GM12875 (cell line): ENCODE results near the gene ZNF821.
"Not testable (repeated sequence)": the region's sequence is repeated elsewhere in the genome, so short reads cannot be mapped to it uniquely, and the experiment has no call there.

Source experiments
- H3K4me3 ChIP-seq: one replicate; pipeline ENCODE4 v1.5.1; 2011; ENCODE audit warnings: low read depth, low read length, control low read depth
- CTCF ChIP-seq: IDR thresholded peaks from 2 replicates; pipeline ENCODE4 v1.5.1; 2011; ENCODE audit warnings: low read depth, mild to moderate bottlenecking, control low read depth, inconsistent platforms, low read length, moderate library complexity, borderline replicate concordance; ENCODE audit not compliant: insufficient read depth

Gene ZNF821

GRCh38 chr16:71873199-71873598, 10.8 kb downstream of the ZNF821 start:
- no peak for TF ChIP-seq CTCF

GRCh38 chr16:71870818-71871217, 13.2 kb downstream of the ZNF821 start:
- no peak overlapping the region for H3K4me3 ChIP-seq
- TF ChIP-seq CTCF = no peak

More at GRCh38 chr16:71873199-71873598, 10.8 kb downstream of the ZNF821 start:
- H3K4me3 ChIP-seq = no peak overlapping the region

- TF ChIP-seq CTCF = no peak
- H3K4me3 ChIP-seq = no peak overlapping the region
These were observed 14.9 kb downstream of the ZNF821 start for GRCh38 chr16:71869089-71869488.

- no peak for TF ChIP-seq CTCF
- no peak overlapping the region for H3K4me3 ChIP-seq
These were observed 16.0 kb downstream of the ZNF821 start for GRCh38 chr16:71867939-71868338.

- H3K4me3 ChIP-seq = not testable (repeated sequence)
These were observed 16.8 kb downstream of the ZNF821 start for GRCh38 chr16:71867175-71867574.

DNA sequence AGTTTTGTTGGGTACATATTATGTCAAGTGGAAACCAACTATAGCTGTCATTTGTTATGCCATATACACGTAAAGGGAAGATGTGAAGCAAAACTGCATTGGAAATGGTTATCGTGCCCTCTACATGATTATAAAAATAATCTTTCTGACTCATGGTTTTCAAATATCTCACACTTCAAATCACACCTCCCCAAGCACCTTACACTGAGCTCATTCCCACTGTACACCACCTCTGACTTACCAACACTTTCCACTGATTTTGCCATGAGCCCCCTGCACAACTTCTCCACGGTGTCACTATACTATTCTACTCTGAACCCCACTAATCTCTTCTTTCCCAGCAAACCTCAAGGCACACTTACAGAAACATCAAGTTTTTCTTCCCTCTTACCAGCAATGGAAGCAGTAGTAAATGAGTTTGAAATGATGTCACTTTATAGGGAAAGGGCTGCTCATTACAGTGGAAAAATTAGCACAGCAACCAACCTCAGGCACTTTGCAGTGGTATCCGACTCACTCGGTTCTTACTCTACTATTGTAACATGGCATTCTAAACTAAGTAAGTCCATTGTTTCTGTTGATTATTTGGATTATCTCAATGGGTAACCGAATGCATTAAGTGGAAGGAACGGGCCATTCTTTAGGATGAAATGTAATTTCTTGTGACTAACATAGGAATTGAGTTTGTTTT, 18.7 kb downstream of the ZNF821 start:
- H3K4me3 ChIP-seq = no peak overlapping the region
- no peak for TF ChIP-seq CTCF

GRCh38 chr16:71863995-71864394, 20.0 kb downstream of the ZNF821 start:
- TF ChIP-seq CTCF = no peak
- H3K4me3 ChIP-seq = no peak overlapping the region
